Ishikawa (cell line): ENCODE measurements around the gene SEMA4C.
A peak's percentile ranks its signal among the peaks of the same experiment; 100 is the strongest.

Source experiments
- CEBPB ChIP-seq: IDR thresholded peaks from 2 replicates; pipeline ENCODE4 v1.6.1; 2012
- CREB1 ChIP-seq: IDR thresholded peaks from 2 replicates; pipeline ENCODE4 v1.6.1; 2012; ENCODE audit warnings: low read depth
- EGR1 ChIP-seq: IDR thresholded peaks from 2 replicates; pipeline ENCODE4 v1.6.1; 2012
- EP300 ChIP-seq: IDR thresholded peaks from 2 replicates; pipeline ENCODE4 v1.6.1; 2012; ENCODE audit warnings: borderline replicate concordance
- FOXM1 ChIP-seq: IDR thresholded peaks from 2 replicates; pipeline ENCODE4 v1.6.1; 2012; ENCODE audit warnings: low read depth, borderline replicate concordance
- MAX ChIP-seq: IDR thresholded peaks from 2 replicates; pipeline ENCODE4 v1.6.1; 2012
- NFIC ChIP-seq: IDR thresholded peaks from 2 replicates; pipeline ENCODE4 v1.6.1; 2012
- RAD21 ChIP-seq: IDR thresholded peaks from 2 replicates; pipeline ENCODE4 v1.6.1; 2012; ENCODE audit warnings: low read depth
- REST ChIP-seq: IDR thresholded peaks from 2 replicates; pipeline ENCODE4 v1.6.1; 2012; ENCODE audit warnings: low read depth, mild to moderate bottlenecking
- TAF1 ChIP-seq: IDR thresholded peaks from 2 replicates; pipeline ENCODE4 v1.6.1; 2012; ENCODE audit warnings: low read depth, mild to moderate bottlenecking
- TCF12 ChIP-seq: IDR thresholded peaks from 2 replicates; pipeline ENCODE4 v1.6.1; 2012; ENCODE audit warnings: low read depth
- TEAD4 ChIP-seq: IDR thresholded peaks from 2 replicates; pipeline ENCODE4 v1.6.1; 2012
- USF1 ChIP-seq: IDR thresholded peaks from 2 replicates; pipeline ENCODE4 v1.6.1; 2012
- YY1 ChIP-seq: IDR thresholded peaks from 2 replicates; pipeline ENCODE4 v1.6.1; 2012; ENCODE audit warnings: low read depth
- ZBTB7A ChIP-seq: IDR thresholded peaks from 2 replicates; pipeline ENCODE4 v1.6.1; 2012; ENCODE audit warnings: low read depth

Gene SEMA4C

GRCh38 chr2:96899413-96899741 lies 29.5 kb upstream of the SEMA4C start:
- TF ChIP-seq TAF1 (no peak), ZBTB7A (no peak), TEAD4 (no peak), MAX (no peak), FOXM1 (no peak), RAD21 (no peak), YY1 (no peak), NFIC (no peak), REST (no peak), EGR1 (no peak), CEBPB (no peak), EP300 (no peak), CREB1 (no peak), TCF12 (no peak), USF1 (no peak)

GRCh38 chr2:96898641-96899412 lies 28.9 kb upstream of the SEMA4C start:
- TF ChIP-seq NFIC: no peak
- no peak for TF ChIP-seq YY1

GRCh38 chr2:96898135-96898505 lies 28.2 kb upstream of the SEMA4C start:
- TF ChIP-seq FOXM1 (no peak), NFIC (no peak), CEBPB (no peak), TEAD4 (no peak), TAF1 (no peak)

GRCh38 chr2:96897491-96898134 lies 27.7 kb upstream of the SEMA4C start:
- TF ChIP-seq FOXM1 (no peak), EGR1 (0 out of 2 replicates have a peak, but pooled peaks have one; percentile 30)

GRCh38 chr2:96895746-96896651 lies 26.1 kb upstream of the SEMA4C start:
- TF ChIP-seq TCF12 (peak; percentile 44; the same call in 1 of the 2 replicates), EP300 (no peak), ZBTB7A (peak; percentile 36; the same call in 1 of the 2 replicates), NFIC (0 out of 2 replicates have a peak, but pooled peaks have one; percentile 10), CEBPB (no peak)

GRCh38 chr2:96895032-96895745 lies 25.3 kb upstream of the SEMA4C start:
- no peak for TF ChIP-seq NFIC
- no peak for TF ChIP-seq ZBTB7A
- no peak for TF ChIP-seq CREB1
- TF ChIP-seq FOXM1: no peak
- no peak for TF ChIP-seq RAD21
- TF ChIP-seq EP300: no peak
- TF ChIP-seq TAF1: no peak
- no peak for TF ChIP-seq MAX
- no peak for TF ChIP-seq YY1

- TF ChIP-seq YY1 (no peak), REST (no peak), TEAD4 (no peak), NFIC (no peak), CEBPB (no peak), USF1 (no peak), EGR1 (no peak), RAD21 (no peak), MAX (no peak), ZBTB7A (no peak), CREB1 (no peak), TCF12 (no peak), TAF1 (no peak), EP300 (no peak), FOXM1 (no peak)
Observed at GRCh38 chr2:96894151-96894531, 24.3 kb upstream of the SEMA4C start.
